ENCODE results near the gene NPTXR. TPM values are rescaled to one million over a fixed set of nuclear protein-coding genes. Genes with fewer than 3 reads are reported as not detected.

NPTXR gene
- total RNA-seq (10 to 100 TPM; 23.8 to 51.1 (median 38.4) TPM), polyA plus RNA-seq (32.3 TPM)
- long read RNA-seq, donor 1, full-length matches to known transcripts = 11 of 59 reads
- long read RNA-seq, donor 1, partial matches to known transcripts = 4 of 59 reads
- long read RNA-seq, donor 1, other reads (novel, unspliced or antisense) = 44 of 59 reads
- long read RNA-seq, donor 2, full-length matches to known transcripts = 7 of 44 reads
- long read RNA-seq, donor 2, partial matches to known transcripts = 34 of 44 reads
- long read RNA-seq, donor 2, other reads (novel, unspliced or antisense) = 3 of 44 reads
- long read RNA-seq, donor 3, full-length matches to known transcripts = 1 of 18 reads
- long read RNA-seq, donor 3, partial matches to known transcripts = 2 of 18 reads
- long read RNA-seq, donor 3, other reads (novel, unspliced or antisense) = 15 of 18 reads
- long read RNA-seq, donor 4, full-length matches to known transcripts = 16 of 78 reads
- long read RNA-seq, donor 4, partial matches to known transcripts = 8 of 78 reads
- long read RNA-seq, donor 4, other reads (novel, unspliced or antisense) = 54 of 78 reads

DNA sequence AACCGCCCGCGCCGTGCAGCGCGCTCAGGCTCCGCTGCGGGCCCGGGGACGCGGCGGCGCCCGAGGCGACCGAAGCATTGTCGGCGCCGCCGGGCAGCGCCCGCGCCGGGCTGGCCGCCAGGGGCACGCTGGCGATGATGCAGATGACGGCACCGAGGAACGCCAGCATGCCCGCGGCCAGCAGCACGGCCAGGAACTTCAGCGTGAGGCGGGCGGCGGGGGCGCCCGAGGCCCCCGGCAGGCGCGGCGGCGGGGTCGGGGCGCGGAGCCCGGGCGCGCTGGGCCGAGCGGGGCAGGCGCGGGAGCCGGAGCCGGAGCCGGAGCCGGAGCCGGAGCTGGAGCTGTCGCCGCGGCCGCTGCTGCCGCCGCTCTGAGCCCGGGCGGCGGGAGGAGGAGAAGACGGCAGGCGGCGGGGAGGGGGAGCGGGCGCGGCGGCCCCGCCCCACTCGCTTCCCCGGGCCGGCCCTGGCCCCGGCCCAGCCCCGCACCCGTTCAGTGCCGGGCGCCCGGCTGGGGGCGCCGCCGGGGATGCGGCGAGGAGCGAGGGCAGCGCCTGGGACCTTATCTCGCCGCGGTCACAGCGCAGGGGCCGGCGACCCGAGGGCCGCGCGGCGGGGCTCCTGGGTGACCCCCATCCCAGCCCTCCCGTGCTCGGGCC, at the start of gene NPTXR:
Gene NPTXR, minus strand, starts transcription at position 372 of the 658 bp plus-strand sequence.
- Histone ChIP-seq H3K27me3 (ENCODE audit: control insufficient read depth, insufficient read depth) (no peaks in the 10 kb centered on the region), H3K4me1 (ENCODE audit: control insufficient read depth, insufficient read depth, low read length) (no peaks in the 10 kb centered on the region), H3K9me3 (ENCODE audit: control insufficient read depth, low read length) (no peaks in the 10 kb centered on the region), H3K27ac (ENCODE audit: low read length) (no peak within 1 kb of the TSS), H3K4me3 (ENCODE audit: low read length) (peak within 1 kb of the TSS; percentile 83)
- DNase-seq (peak; percentile 51 to 81 (median 78)), ATAC-seq (peak; percentile 76 to 78)
- intact Hi-C loops (cut with DNase I) = loop anchor here in 3 of 4 donors (5.0 to 10.0 kb wide), 3 partner anchors 69 to 76 kb away; no protein-coding TSS in a partner anchor
- WGBS = under 1% methylated on average over 105 of the region's 105 CpGs

GRCh38 chr22:38891256-38891655, 47.4 kb upstream of the NPTXR start:
- no peaks in the 10 kb centered on the region for H3K27me3 ChIP-seq (ENCODE audit: control insufficient read depth, insufficient read depth)
- DNase-seq = no peak
- H3K4me1 ChIP-seq (ENCODE audit: control insufficient read depth, insufficient read depth, low read length) = no peaks in the 10 kb centered on the region
- ATAC-seq = no peak
- 62% methylated on average over 9 of the region's 9 CpGs for WGBS
- H3K9me3 ChIP-seq (ENCODE audit: control insufficient read depth, low read length) = no peaks in the 10 kb centered on the region
- intact Hi-C loops (cut with DNase I) = no loop called here
- no peak overlapping the region for H3K27ac ChIP-seq (ENCODE audit: low read length)
- no peak overlapping the region for H3K4me3 ChIP-seq (ENCODE audit: low read length)

DNA sequence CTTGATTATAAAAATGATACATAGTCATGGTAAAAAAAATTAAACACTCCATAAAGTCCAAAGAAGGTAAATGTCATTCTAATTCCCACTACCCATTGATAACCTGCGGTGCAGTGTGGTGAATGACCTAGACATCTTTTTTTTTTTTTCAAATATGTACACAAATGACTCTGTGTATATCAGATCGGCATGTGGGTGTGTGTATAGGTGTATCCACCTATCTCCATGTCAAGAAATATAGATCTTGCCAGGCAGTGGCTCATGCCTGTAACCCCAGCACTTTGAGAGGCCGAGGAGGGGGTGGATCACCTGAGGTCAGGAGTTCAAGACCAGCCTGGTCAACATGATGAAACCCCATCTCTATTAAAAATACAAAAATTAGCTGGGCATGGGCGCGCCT, 46.5 kb upstream of the NPTXR start:
- Histone ChIP-seq H3K27ac (ENCODE audit: low read length) (no peak overlapping the region), H3K27me3 (ENCODE audit: control insufficient read depth, insufficient read depth) (no peaks in the 10 kb centered on the region), H3K9me3 (ENCODE audit: control insufficient read depth, low read length) (no peaks in the 10 kb centered on the region), H3K4me1 (ENCODE audit: control insufficient read depth, insufficient read depth, low read length) (no peaks in the 10 kb centered on the region), H3K4me3 (ENCODE audit: low read length) (no peak overlapping the region)
- DNase-seq = no peak
- intact Hi-C loops (cut with DNase I) = no loop called here
- WGBS = 90% methylated on average over 5 of the region's 5 CpGs
- no peak for ATAC-seq

- intact Hi-C loops (cut with DNase I) = no loop called here
- Histone ChIP-seq H3K27me3 (ENCODE audit: control insufficient read depth, insufficient read depth) (no peaks in the 10 kb centered on the region), H3K27ac (ENCODE audit: low read length) (no peak overlapping the region), H3K9me3 (ENCODE audit: control insufficient read depth, low read length) (no peaks in the 10 kb centered on the region), H3K4me3 (ENCODE audit: low read length) (no peak overlapping the region), H3K4me1 (ENCODE audit: control insufficient read depth, insufficient read depth, low read length) (peaks cover 10% of the 10 kb centered on the region)
- ATAC-seq (no peak), DNase-seq (no peak)
- 46% methylated on average over 5 of the region's 5 CpGs for WGBS
These were observed 42.5 kb upstream of the NPTXR start for GRCh38 chr22:38886333-38886732.

DNA sequence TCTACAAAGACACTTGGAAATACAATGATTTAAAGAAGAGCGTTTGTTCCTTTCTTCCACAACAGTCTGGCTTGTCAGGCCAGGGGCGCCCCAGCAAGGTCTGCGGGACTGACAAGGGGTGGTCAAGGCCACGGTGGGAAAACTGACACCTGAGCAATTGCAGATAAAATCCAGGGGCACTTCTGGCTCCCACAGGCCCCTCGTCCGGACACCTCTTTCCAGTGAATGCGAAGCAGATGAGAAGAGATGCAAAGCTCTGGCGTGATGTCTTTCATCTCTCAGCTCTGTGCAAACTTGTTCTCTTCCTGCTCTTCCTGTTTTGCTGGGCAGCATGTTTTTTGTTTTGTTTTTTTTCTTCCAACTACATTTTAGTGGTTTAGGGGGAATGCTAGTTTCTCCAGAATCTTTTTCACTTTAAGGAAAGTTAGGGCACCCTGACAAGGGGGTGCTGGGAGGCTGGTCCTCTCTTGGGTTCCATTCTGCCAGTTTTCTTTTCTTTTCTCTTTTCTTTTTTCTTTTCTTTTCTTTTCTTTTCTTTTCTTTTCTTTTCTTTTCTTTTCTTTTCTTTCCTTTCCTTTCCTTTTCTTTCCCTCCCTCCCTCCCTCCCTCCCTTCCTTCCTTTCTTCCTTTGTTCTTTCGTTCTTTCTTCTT, 39.3 kb upstream of the NPTXR start:
- H3K27ac ChIP-seq (ENCODE audit: low read length) = no peak overlapping the region
- ATAC-seq (no peak), DNase-seq (no peak)
- no peaks in the 10 kb centered on the region for H3K27me3 ChIP-seq (ENCODE audit: control insufficient read depth, insufficient read depth)
- peaks cover 10% of the 10 kb centered on the region for H3K4me1 ChIP-seq (ENCODE audit: control insufficient read depth, insufficient read depth, low read length)
- H3K4me3 ChIP-seq (ENCODE audit: low read length) = no peak overlapping the region
- intact Hi-C loops (cut with DNase I) = loop anchor here in 1 of 4 donors (5.0 kb wide), 1 partner anchor 39 kb away; no protein-coding TSS in a partner anchor
- WGBS = 52% methylated on average over 9 of the region's 9 CpGs
- H3K9me3 ChIP-seq (ENCODE audit: control insufficient read depth, low read length) = no peaks in the 10 kb centered on the region

DNA sequence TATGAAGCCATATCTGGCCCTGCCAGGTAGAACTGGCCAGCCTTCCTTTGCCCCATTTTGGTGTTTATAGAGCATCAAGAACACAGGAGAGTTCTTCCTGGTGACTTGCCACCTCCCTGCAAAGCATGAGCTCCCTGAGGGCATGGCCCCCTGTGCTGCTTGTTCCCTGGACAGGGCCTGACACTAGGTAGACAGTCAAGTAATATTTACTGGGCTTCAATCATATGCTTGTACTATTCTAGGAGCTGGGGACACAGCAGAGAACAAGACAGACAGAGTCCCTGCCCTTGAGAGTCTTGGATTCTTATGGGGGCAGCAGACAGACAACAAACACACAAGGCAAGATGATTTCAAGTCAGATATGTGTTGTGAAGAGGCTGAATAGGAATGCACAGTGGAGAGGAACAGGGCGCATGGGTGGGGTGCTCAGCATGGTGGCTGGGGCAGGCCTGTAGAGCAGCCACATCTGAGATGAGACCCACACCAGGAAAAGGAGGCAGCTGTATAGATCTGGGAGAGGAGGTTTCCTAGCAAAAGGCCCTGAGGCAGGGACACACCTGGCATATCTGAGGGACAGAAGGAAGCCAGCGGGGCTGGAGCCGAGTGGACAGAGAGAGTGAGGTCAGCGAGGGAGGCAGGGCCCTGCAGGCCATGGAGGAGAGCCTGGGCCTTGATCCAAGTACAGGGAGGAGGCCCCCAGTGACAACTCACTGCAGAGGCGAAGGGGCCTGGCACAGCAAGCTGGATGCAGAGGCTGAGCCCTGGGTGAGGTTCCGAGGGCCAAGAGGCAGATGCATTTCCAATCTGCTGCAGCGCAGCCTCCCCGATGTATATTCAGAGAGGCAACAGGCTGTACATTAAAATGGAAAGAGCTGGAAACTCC, 38.4 kb upstream of the NPTXR start:
- ATAC-seq (peak; percentile 76 to 78), DNase-seq (peak; percentile 68 to 82 (median 79))
- H3K27ac ChIP-seq (ENCODE audit: low read length) = peak overlapping the region; percentile 99
- no peak overlapping the region for H3K4me3 ChIP-seq (ENCODE audit: low read length)
- no peaks in the 10 kb centered on the region for H3K27me3 ChIP-seq (ENCODE audit: control insufficient read depth, insufficient read depth)
- peaks cover 10% of the 10 kb centered on the region for H3K4me1 ChIP-seq (ENCODE audit: control insufficient read depth, insufficient read depth, low read length)
- no peaks in the 10 kb centered on the region for H3K9me3 ChIP-seq (ENCODE audit: control insufficient read depth, low read length)
- intact Hi-C loops (cut with DNase I) = loop anchor here in 1 of 4 donors (5.0 kb wide), 1 partner anchor 40 kb away; no protein-coding TSS in a partner anchor
- 36% methylated on average over 8 of the region's 8 CpGs for WGBS

GRCh38 chr22:38881464-38881871, 37.6 kb upstream of the NPTXR start:
- peaks cover 10% of the 10 kb centered on the region for H3K4me1 ChIP-seq (ENCODE audit: control insufficient read depth, insufficient read depth, low read length)
- H3K27me3 ChIP-seq (ENCODE audit: control insufficient read depth, insufficient read depth) = no peaks in the 10 kb centered on the region
- peak overlapping the region; percentile 99 for H3K27ac ChIP-seq (ENCODE audit: low read length)
- no peaks in the 10 kb centered on the region for H3K9me3 ChIP-seq (ENCODE audit: control insufficient read depth, low read length)
- 8% methylated on average over 9 of the region's 9 CpGs for WGBS
- intact Hi-C loops (cut with DNase I) = loop anchor here in 1 of 4 donors (5.0 kb wide), 1 partner anchor 41 kb away; no protein-coding TSS in a partner anchor
- H3K4me3 ChIP-seq (ENCODE audit: low read length) = peak overlapping the region; percentile 21
- peak; percentile 68 to 80 for ATAC-seq
- peak in 1 of 3 donors; percentile 73 for DNase-seq

DNA sequence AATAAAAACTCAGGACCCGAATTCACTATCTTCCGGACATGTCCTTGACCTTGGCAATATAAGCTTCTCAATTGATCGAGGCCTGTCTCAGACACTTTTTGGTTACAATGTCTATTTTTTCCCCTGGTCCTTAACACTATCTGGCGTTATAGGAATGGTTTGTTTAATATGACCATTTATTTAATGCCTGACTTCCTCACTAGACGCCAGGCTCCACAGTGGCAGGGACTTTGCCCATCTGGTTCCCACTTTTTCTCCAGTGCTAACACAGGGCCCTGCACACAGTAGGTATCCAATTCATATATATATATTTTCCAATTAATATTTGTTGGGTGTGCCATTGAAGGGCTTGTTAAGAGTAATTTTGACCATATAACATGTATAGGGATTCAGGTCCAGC, 36.1 kb upstream of the NPTXR start:
- 80% methylated on average over 5 of the region's 5 CpGs for WGBS
- Histone ChIP-seq H3K9me3 (ENCODE audit: control insufficient read depth, low read length) (no peaks in the 10 kb centered on the region), H3K4me1 (ENCODE audit: control insufficient read depth, insufficient read depth, low read length) (peaks cover 10% of the 10 kb centered on the region), H3K4me3 (ENCODE audit: low read length) (no peak overlapping the region), H3K27me3 (ENCODE audit: control insufficient read depth, insufficient read depth) (no peaks in the 10 kb centered on the region), H3K27ac (ENCODE audit: low read length) (no peak overlapping the region)
- intact Hi-C loops (cut with DNase I) = loop anchor here in 2 of 4 donors (5.0 to 10.0 kb wide), 3 partner anchors 42 to 115 kb away; no protein-coding TSS in a partner anchor
- ATAC-seq (no peak), DNase-seq (no peak)

GRCh38 chr22:38879108-38879729, 35.4 kb upstream of the NPTXR start:
- intact Hi-C loops (cut with DNase I) = loop anchor here in 1 of 4 donors (10.0 kb wide), 2 partner anchors 46 to 114 kb away; no protein-coding TSS in a partner anchor
- H3K4me1 ChIP-seq (ENCODE audit: control insufficient read depth, insufficient read depth, low read length) = peaks cover 10% of the 10 kb centered on the region
- H3K4me3 ChIP-seq (ENCODE audit: low read length) = no peak overlapping the region
- no peaks in the 10 kb centered on the region for H3K9me3 ChIP-seq (ENCODE audit: control insufficient read depth, low read length)
- ATAC-seq (no peak), DNase-seq (no peak)
- no peak overlapping the region for H3K27ac ChIP-seq (ENCODE audit: low read length)
- WGBS = 65% methylated on average over 5 of the region's 5 CpGs
- H3K27me3 ChIP-seq (ENCODE audit: control insufficient read depth, insufficient read depth) = no peaks in the 10 kb centered on the region

Data from right cardiac atrium (tissue), 5 donors.